Colonic mucosa (tissue), 4 donors: ENCODE data around the gene CLTB. TPM values are rescaled to one million over a fixed set of nuclear protein-coding genes. Genes with fewer than 3 reads are reported as not detected.

Experiments used
- DNase-seq: peaks from one replicate; pipeline ENCODE4 v3.0.0-alpha.2; 2020
- H3K27ac ChIP-seq: fragments of 200-600 bp; one replicate; pipeline ENCODE4 v1.8.0; 2021
- H3K27me3 ChIP-seq: fragments of 200-600 bp; one replicate; pipeline ENCODE4 v1.8.0; 2021
- H3K36me3 ChIP-seq: fragments of 200-600 bp; one replicate; pipeline ENCODE4 v1.8.0; 2021
- H3K4me1 ChIP-seq: fragments of 200-600 bp; one replicate; pipeline ENCODE4 v1.8.0; 2021; ENCODE audit warnings: mild to moderate bottlenecking
- H3K4me3 ChIP-seq: fragments of 200-600 bp; one replicate; pipeline ENCODE4 v1.8.0; 2021
- H3K9ac ChIP-seq, 2 donors: one replicate each; pipeline ENCODE4 v1.7.0; 2013; ENCODE audit warnings: control low read depth in 2 of 2, low read depth in 2 of 2, low read length in 2 of 2
- H3K9me3 ChIP-seq: fragments of 200-600 bp; one replicate; pipeline ENCODE4 v1.8.0; 2021
- intact Hi-C: fragments of 100-400 bp; cut with DNase I; formaldehyde crosslinking; loops from one replicate; pipeline ENCODE4 v1.14.1; 2022
- total RNA-seq, 2 donors: library from RNA; stranded (reverse); fragmentation: NEBNext Ultra II Directional in 1 of 2; extraction: Animal tissue kit (Norgen Biotek cat#: 25700) in 1 of 2; gene quantifications; one replicate each; pipeline ENCODE4 v1.2.1, GENCODE V29; 2021
- TF ChIP-seq, protein P1 (sequence below): fragments of 200-600 bp; IDR thresholded peaks from one replicate; pipeline ENCODE4 v1.8.0; 2022; ENCODE audit warnings: antibody characterized with exemption, mild to moderate bottlenecking
- donor health status: healthy.
- donor health status: DM: no; HTN: no; CAD: no.
- donor health status: DM: no; HTN: no; CAD: no.

The CLTB gene
- total RNA-seq, 2 donors from 2014 or later = 181 to 263 TPM

DNA sequence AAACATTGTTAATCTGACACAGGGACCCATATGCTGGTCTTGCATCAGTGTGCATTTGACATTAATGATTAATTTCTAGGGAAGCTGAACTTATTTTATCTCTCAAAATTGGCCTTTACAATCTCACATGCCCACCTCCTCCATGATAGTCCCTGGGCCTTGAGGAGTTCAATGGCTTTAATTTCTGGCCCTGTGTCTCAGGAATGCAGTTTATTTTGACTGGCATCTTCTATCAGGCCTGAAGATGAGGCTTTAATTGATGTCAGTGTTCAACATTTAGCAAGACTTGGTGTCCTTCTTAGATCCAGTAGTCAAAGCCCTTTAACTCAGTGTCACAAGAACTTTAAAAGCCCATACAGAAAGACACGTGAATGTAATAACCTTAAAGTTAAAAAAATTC, 10.5 kb upstream of the CLTB start:
- TF ChIP-seq, protein P1, sequence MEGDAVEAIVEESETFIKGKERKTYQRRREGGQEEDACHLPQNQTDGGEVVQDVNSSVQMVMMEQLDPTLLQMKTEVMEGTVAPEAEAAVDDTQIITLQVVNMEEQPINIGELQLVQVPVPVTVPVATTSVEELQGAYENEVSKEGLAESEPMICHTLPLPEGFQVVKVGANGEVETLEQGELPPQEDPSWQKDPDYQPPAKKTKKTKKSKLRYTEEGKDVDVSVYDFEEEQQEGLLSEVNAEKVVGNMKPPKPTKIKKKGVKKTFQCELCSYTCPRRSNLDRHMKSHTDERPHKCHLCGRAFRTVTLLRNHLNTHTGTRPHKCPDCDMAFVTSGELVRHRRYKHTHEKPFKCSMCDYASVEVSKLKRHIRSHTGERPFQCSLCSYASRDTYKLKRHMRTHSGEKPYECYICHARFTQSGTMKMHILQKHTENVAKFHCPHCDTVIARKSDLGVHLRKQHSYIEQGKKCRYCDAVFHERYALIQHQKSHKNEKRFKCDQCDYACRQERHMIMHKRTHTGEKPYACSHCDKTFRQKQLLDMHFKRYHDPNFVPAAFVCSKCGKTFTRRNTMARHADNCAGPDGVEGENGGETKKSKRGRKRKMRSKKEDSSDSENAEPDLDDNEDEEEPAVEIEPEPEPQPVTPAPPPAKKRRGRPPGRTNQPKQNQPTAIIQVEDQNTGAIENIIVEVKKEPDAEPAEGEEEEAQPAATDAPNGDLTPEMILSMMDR = no peak
- no peak for DNase-seq
- H3K4me3 ChIP-seq = no peak overlapping the region
- no peaks in the 10 kb centered on the region for H3K4me1 ChIP-seq
- no peaks in the 10 kb centered on the region for H3K9me3 ChIP-seq
- no peak overlapping the region for H3K9ac ChIP-seq
- no peak overlapping the region for H3K27ac ChIP-seq
- H3K36me3 ChIP-seq = no peaks in the 10 kb centered on the region
- no peaks in the 10 kb centered on the region for H3K27me3 ChIP-seq
- intact Hi-C loops = no loop called here

DNA sequence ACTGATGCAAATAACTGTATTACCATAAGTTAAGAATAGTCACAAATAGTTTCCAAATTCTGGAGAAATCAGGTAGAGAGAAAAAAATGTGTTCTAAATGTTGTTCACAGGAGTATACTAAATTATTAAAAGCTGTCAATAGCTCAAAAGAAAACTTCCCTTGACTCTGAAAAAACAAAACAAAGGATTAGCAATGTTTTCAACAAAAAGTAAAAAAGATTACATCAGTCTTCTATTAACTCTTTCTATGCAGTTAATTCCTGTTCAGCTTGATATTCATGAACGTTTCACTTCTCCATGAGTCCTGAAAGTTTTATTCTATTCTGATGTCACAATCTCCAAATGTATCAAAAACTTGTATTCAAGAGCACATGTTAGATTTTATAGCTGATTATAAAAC, 9.5 kb upstream of the CLTB start:
- H3K36me3 ChIP-seq = no peaks in the 10 kb centered on the region
- H3K4me3 ChIP-seq = no peak overlapping the region
- no peak overlapping the region for H3K9ac ChIP-seq
- no peak for DNase-seq
- intact Hi-C loops = no loop called here
- no peaks in the 10 kb centered on the region for H3K9me3 ChIP-seq
- no peaks in the 10 kb centered on the region for H3K4me1 ChIP-seq
- H3K27me3 ChIP-seq = no peaks in the 10 kb centered on the region
- peak overlapping the region; percentile 38 for H3K27ac ChIP-seq
- TF ChIP-seq, protein P1 = no peak

DNA sequence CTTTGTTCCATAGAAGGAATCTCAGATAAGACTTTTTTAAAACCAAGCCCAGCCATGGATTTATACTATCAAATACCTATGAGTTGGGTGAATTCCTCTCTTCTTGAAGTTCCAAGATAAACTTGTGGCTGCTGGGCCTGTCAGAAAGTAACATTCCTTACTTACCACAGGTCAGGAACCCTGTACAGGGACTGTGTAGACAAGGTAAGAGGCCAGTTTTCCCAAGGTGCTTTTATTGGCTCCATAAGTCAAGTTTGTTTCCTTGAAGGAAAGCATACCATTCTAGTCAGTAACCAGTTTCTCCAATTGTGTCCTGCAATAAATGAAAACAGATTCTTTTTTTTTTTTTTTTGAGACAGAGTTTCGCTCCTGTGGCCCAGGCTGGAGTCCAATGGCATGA, 8.8 kb upstream of the CLTB start:
- intact Hi-C loops = no loop called here
- Histone ChIP-seq H3K4me1 (no peaks in the 10 kb centered on the region), H3K4me3 (no peak overlapping the region), H3K27ac (peak overlapping the region; percentile 38), H3K36me3 (no peaks in the 10 kb centered on the region), H3K27me3 (no peaks in the 10 kb centered on the region), H3K9ac (no peak overlapping the region), H3K9me3 (no peaks in the 10 kb centered on the region)
- no peak for DNase-seq
- TF ChIP-seq, protein P1 = no peak

DNA sequence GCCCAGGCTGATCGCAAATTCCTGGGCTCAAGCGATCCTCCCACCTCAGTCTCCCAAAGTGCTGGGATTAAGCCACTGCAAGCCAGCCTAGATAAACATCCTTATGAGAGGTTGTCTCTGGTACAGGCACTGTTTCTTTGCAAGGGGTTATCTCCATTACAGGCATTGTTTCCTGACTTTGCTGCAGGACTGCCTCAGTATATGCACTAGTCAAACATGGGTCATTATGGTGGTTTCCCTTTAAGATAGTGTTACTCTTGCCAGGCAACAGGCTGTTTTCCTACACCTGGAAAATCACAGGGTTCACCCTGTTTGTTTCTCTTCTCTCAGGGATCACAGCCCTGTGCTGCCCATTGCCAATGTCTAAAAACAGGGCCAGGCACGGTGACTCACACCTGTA, 7.8 kb upstream of the CLTB start:
- Histone ChIP-seq H3K27ac (peak overlapping the region; percentile 38), H3K9ac (no peak overlapping the region), H3K4me3 (no peak overlapping the region), H3K27me3 (no peaks in the 10 kb centered on the region), H3K36me3 (no peaks in the 10 kb centered on the region), H3K9me3 (no peaks in the 10 kb centered on the region), H3K4me1 (no peaks in the 10 kb centered on the region)
- DNase-seq = no peak
- TF ChIP-seq, protein P1 = no peak
- intact Hi-C loops = no loop called here

DNA sequence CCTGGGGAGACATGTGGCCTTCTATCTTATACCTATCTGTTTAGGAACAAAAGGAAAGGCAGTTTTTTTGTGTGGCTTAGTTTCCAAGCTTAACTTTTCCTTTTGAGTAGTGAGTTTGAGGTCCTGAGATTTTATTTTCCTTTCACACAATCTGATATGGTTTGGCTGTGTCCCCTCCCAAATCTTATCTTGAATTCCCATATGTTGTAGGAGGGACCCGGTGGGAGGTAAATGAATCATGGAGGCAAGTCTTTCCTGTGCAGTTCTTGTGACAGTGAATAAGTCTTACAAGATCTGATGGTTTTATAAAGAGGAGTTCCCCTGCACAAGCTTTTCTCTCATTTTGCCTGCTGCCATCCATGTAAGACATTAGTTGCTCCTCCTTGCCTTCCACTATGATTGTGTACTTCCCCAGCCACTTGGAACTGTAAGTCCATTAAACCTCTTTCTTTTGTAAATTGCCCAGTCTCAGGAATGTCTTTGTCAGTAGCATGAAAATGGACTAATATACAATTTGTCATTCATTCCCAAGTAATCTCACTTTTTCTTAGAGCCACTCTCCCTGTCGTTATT, 4.7 kb upstream of the CLTB start:
- Histone ChIP-seq H3K4me1 (no peaks in the 10 kb centered on the region), H3K4me3 (no peak overlapping the region), H3K27ac (no peak overlapping the region), H3K9me3 (no peaks in the 10 kb centered on the region), H3K27me3 (no peaks in the 10 kb centered on the region), H3K9ac (no peak overlapping the region), H3K36me3 (no peaks in the 10 kb centered on the region)
- TF ChIP-seq, protein P1 = no peak
- no peak for DNase-seq
- intact Hi-C loops = no loop called here
